GM19023 (cell line): ENCODE measurements around the gene WFDC11.

ENCODE experiments used
- ATAC-seq: cut with Tn5 transposase; IDR thresholded peaks from one replicate; pipeline ENCODE4 v1.9.1; 2021; ENCODE audit warnings: mild to moderate bottlenecking, moderate library complexity; ENCODE audit not compliant: unreplicated experiment

The WFDC11 gene

GRCh38 chr20:45629496-45630100, 40.4 kb downstream of the WFDC11 start, which contains the start of gene WFDC10A:
Gene WFDC10A, plus strand, starts transcription at chr20:45629739. Its CDS starts 75 bp downstream, at chr20:45629814.
- no peak for ATAC-seq

- no peak for ATAC-seq
Measured at GRCh38 chr20:45626540-45626939, 43.5 kb downstream of the WFDC11 start.

GRCh38 chr20:45621593-45621992, 48.4 kb downstream of the WFDC11 start:
- no peak for ATAC-seq

GRCh38 chr20:45617591-45617990, 52.4 kb downstream of the WFDC11 start:
- ATAC-seq = no peak

GRCh38 chr20:45612314-45612713, 57.7 kb downstream of the WFDC11 start:
- ATAC-seq = no peak

GRCh38 chr20:45611054-45611453, 59.0 kb downstream of the WFDC11 start:
- ATAC-seq = no peak

GRCh38 chr20:45607810-45608209, 62.2 kb downstream of the WFDC11 start:
- no peak for ATAC-seq
